Measurements from ENCODE around the gene ZNF576.

GRCh38 chr19:43598445-43599240 is 2.2 kb downstream of the ZNF576 start:
- TF ChIP-seq, protein P1, sequence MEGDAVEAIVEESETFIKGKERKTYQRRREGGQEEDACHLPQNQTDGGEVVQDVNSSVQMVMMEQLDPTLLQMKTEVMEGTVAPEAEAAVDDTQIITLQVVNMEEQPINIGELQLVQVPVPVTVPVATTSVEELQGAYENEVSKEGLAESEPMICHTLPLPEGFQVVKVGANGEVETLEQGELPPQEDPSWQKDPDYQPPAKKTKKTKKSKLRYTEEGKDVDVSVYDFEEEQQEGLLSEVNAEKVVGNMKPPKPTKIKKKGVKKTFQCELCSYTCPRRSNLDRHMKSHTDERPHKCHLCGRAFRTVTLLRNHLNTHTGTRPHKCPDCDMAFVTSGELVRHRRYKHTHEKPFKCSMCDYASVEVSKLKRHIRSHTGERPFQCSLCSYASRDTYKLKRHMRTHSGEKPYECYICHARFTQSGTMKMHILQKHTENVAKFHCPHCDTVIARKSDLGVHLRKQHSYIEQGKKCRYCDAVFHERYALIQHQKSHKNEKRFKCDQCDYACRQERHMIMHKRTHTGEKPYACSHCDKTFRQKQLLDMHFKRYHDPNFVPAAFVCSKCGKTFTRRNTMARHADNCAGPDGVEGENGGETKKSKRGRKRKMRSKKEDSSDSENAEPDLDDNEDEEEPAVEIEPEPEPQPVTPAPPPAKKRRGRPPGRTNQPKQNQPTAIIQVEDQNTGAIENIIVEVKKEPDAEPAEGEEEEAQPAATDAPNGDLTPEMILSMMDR (IDR thresholded peaks at IDR 0.05; ENCODE audit: insufficient read depth, low read length, poor library complexity, severe bottlenecking), result no peak
- no peak for TF ChIP-seq EZH2phosphoT487 (conservative IDR thresholded peaks at IDR 0.05; ENCODE audit: low read length)

Data from SU-DHL-6 (cell line).